H1 (cell line): ENCODE measurements around the gene MINDY3. TPM values are rescaled to one million over a fixed set of nuclear protein-coding genes. Genes with fewer than 3 reads are reported as not detected.

Experiments used
- EP300 ChIP-seq, 2 experiments: IDR thresholded peaks; 1 replicate in 1 of 2; 2 replicates in 1 of 2; pipeline ENCODE4 v1.6.1; 2011 to 2012; ENCODE audit warnings: low read depth in 2 of 2, low read length in 2 of 2, mild to moderate bottlenecking in 2 of 2, borderline replicate concordance in 1 of 2, inconsistent platforms in 1 of 2, moderate library complexity in 1 of 2
- FOSL1 ChIP-seq: IDR thresholded peaks from 2 replicates; pipeline ENCODE4 v1.6.1; 2011; ENCODE audit warnings: mild to moderate bottlenecking, low read depth, low read length, moderate library complexity; ENCODE audit not compliant: insufficient read depth
- GABPA ChIP-seq: IDR thresholded peaks from 2 replicates; pipeline ENCODE4 v1.6.1; 2011; ENCODE audit warnings: mild to moderate bottlenecking, low read length, moderate library complexity, borderline replicate concordance; ENCODE audit not compliant: insufficient read depth
- RXRA ChIP-seq: IDR thresholded peaks from 2 replicates; pipeline ENCODE4 v1.6.1; 2011; ENCODE audit warnings: low read depth, mild to moderate bottlenecking, low read length, moderate library complexity; ENCODE audit not compliant: insufficient read depth
- SIX5 ChIP-seq: IDR thresholded peaks from 2 replicates; pipeline ENCODE4 v1.6.1; 2011; ENCODE audit warnings: mild to moderate bottlenecking, low read depth, low read length
- TAF7 ChIP-seq: optimal IDR thresholded peaks from 2 replicates; pipeline ENCODE3; 2011; ENCODE audit warnings: low read depth, mild to moderate bottlenecking, inconsistent platforms, low read length, moderate library complexity, borderline replicate concordance
- polyA plus RNA-seq, 7 experiments: library from polyadenylated mRNA; depleted of rRNA in 3 of 7; stranded (reverse) in 5 of 7; unstranded in 2 of 7; fragments of >200 nt in 5 of 7; fragments of 200-250 nt in 2 of 7; gene quantifications; 1 replicate in 5 of 7; 2 replicates in 1 of 7; 4 replicates in 1 of 7; pipeline versions ENCODE4 v1.2.1 to v1.2.3, GENCODE V29; 2011 to 2013; ENCODE audit warnings: missing spikeins in 2 of 7, mixed read lengths in 2 of 7
- total RNA-seq: library from RNA; stranded (reverse); fragmentation: NEBNext Ultra II Directional; extraction: Animal tissue kit (Norgen Biotek cat#: 25700); gene quantifications from 2 replicates; pipeline ENCODE4 v1.2.1, GENCODE V29; 2021

MINDY3 gene
- total and polyA plus RNA-seq, 2 of the 8 experiments (the other 6 are each of a cell fraction or from before 2014, with no cell fraction given), result 4.6 to 13.6 TPM

DNA sequence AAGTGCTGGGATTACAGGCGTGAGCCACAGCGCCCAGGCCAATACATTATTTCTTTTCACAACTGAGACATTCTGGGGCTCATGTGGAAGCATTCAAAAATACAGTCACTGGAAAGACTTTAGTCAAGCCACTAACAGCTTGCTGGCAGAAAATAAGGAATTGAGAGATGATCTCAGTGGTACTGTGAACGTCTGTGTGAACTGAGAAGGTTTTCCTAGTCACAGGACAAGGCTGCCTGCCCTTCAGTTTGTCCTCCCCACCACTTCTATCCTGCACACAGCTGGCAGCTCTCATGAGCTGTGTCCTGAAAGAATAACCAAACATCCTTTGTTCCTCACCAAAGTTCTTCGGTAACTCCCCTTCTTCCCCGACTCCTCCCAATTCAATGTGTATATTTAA lies 109.3 kb downstream of the MINDY3 start (continued):
- no peak for TF ChIP-seq TAF7
- no peak for TF ChIP-seq EP300 (IDR thresholded peaks at IDR 0.05; ENCODE audit: borderline replicate concordance in 1 of 2, low read depth in 2 of 2, low read length in 2 of 2)
- TF ChIP-seq SIX5, result no peak
- TF ChIP-seq FOSL1, result no peak
- TF ChIP-seq RXRA, result no peak
- no peak for TF ChIP-seq GABPA
- TF ChIP-seq, all 59 proteins: peak for 0
